ENCODE measurements around the gene HEXD.
A peak's percentile ranks its signal among the peaks of the same experiment; 100 is the strongest.
"Not testable (repeated sequence)": the region's sequence is repeated elsewhere in the genome, so short reads cannot be mapped to it uniquely, and the experiment has no call there.

The HEXD gene

GRCh38 chr17:82396601-82397435 is 21.3 kb upstream of the HEXD start:
- no peak for DNase-seq (ENCODE audit: low read depth in 2 of 3, low spot score in 2 of 3)

GRCh38 chr17:82397449-82398335 is 20.5 kb upstream of the HEXD start:
- no peak for DNase-seq (ENCODE audit: low read depth in 2 of 3, low spot score in 2 of 3)

- DNase-seq (ENCODE audit: low read depth in 2 of 3, low spot score in 2 of 3) = no peak
Observed at GRCh38 chr17:82399041-82399441, 19.1 kb upstream of the HEXD start.

- no peak for DNase-seq (ENCODE audit: low read depth in 2 of 3, low spot score in 2 of 3)
Observed at GRCh38 chr17:82399601-82400101, 18.5 kb upstream of the HEXD start.

GRCh38 chr17:82400206-82400605 is 17.9 kb upstream of the HEXD start:
- DNase-seq (ENCODE audit: low read depth in 2 of 3, low spot score in 2 of 3) = no peak

- peak in 2 of 3 experiments; percentile 31 to 33 for DNase-seq (ENCODE audit: low read depth in 2 of 3, low spot score in 2 of 3)
Observed at GRCh38 chr17:82400830-82401229, 17.3 kb upstream of the HEXD start.

- no peak for DNase-seq (ENCODE audit: low read depth in 2 of 3, low spot score in 2 of 3)
Observed at GRCh38 chr17:82402865-82403264, 15.3 kb upstream of the HEXD start.

- DNase-seq (ENCODE audit: low read depth in 2 of 3, low spot score in 2 of 3) = no peak
Observed at GRCh38 chr17:82403662-82404660, 14.2 kb upstream of the HEXD start.

- DNase-seq (ENCODE audit: low read depth in 2 of 3, low spot score in 2 of 3) = no peak
Observed at GRCh38 chr17:82405051-82405450, 13.1 kb upstream of the HEXD start.

GRCh38 chr17:82406131-82406671 is 11.9 kb upstream of the HEXD start:
- DNase-seq (ENCODE audit: low read depth in 2 of 3, low spot score in 2 of 3) = no peak

GRCh38 chr17:82407255-82407654 is 10.9 kb upstream of the HEXD start:
- no peak for DNase-seq (ENCODE audit: low read depth in 2 of 3, low spot score in 2 of 3)

- no peak for DNase-seq (ENCODE audit: low read depth in 2 of 3, low spot score in 2 of 3)
Observed at GRCh38 chr17:82408288-82408937, 9.7 kb upstream of the HEXD start.

GRCh38 chr17:82408938-82409318 is 9.2 kb upstream of the HEXD start:
- no peak for DNase-seq (ENCODE audit: low read depth in 2 of 3, low spot score in 2 of 3)

- no peak for DNase-seq (ENCODE audit: low read depth in 2 of 3, low spot score in 2 of 3)
Observed at GRCh38 chr17:82410014-82410716, 8.0 kb upstream of the HEXD start.

GRCh38 chr17:82411396-82412053 is 6.6 kb upstream of the HEXD start:
- no peak for DNase-seq (ENCODE audit: low read depth in 2 of 3, low spot score in 2 of 3)

GRCh38 chr17:82412081-82412480 is 6.1 kb upstream of the HEXD start:
- not testable (repeated sequence) for DNase-seq (ENCODE audit: low read depth in 2 of 3, low spot score in 2 of 3)

- DNase-seq (ENCODE audit: low read depth in 2 of 3, low spot score in 2 of 3) = no peak
Observed at GRCh38 chr17:82412535-82413520, 5.3 kb upstream of the HEXD start.

All from activated CD8-positive, alpha-beta memory T cell treated with anti-CD3 and anti-CD28 coated beads for 48 hours (primary cell).